CD4-positive, alpha-beta T cell treated with Interleukin-1 beta for 1 hour (primary cell): Measurements from ENCODE around the gene FNDC11.

Source experiments
- DNase-seq, 2 donors: peaks; one replicate each; pipeline ENCODE4 v3.0.0-alpha.2; 2020 to 2022

Gene FNDC11

DNA sequence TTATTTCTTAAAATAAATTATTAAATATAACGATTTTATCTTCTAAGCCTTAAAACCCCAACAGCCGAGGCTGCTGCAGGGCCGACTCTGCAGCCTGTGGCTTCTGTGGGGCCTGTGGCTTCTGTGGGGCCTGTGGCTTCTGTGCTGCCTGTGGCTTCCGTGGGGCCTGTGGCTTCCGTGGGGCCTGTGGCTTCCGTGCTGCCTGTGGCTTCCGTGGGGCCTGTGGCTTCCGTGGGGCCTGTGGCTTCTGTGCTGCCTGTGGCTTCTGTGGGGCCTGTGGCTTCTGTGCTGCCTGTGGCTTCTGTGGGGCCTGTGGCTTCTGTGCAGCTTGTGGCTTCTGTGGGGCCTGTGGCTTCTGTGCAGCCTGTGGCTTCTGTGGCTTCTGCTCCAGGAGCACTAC lies 47.7 kb downstream of the FNDC11 start:
- peak; percentile 47 to 69 for DNase-seq

DNA sequence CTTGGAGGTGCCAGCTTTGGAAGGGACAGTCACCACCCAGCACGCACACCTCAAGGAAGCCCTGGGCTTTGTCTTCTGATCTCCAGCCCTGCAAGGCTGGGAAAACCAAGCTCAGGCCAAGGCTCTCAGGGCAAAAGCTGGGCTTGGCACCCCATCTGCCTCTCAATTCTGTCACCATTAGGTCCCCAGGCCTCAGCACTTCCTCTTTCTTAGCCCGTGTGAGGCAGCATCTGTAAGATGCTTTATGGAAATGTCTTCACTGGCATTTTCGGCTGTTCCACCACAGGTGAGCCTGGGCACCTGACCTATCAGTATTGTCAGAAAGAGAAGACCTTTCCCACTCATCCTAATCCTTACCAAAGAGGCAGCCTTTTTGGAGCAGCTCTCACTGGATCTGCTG lies 48.4 kb downstream of the FNDC11 start:
- DNase-seq, result no peak
